SU-DHL-6 (cell line): ENCODE data around the gene PLEK2.

ENCODE experiments used
- CTCF ChIP-seq: fragments of 200-600 bp; sonication (generic); IDR thresholded peaks from one replicate; pipeline ENCODE4 v1.5.1; 2017; ENCODE audit warnings: antibody characterized with exemption, mild to moderate bottlenecking, low read length, moderate library complexity; ENCODE audit not compliant: insufficient read depth, poor library complexity, severe bottlenecking
- EZH2phosphoT487 ChIP-seq: fragments of 200-600 bp; sonication (generic), shearing (Covaris generic); conservative IDR thresholded peaks from 2 replicates; pipeline ENCODE4 v1.6.1; 2018; ENCODE audit warnings: mild to moderate bottlenecking, antibody characterized with exemption, low read length, moderate library complexity, mixed read lengths

GRCh38 chr14:67396381-67396970 lies 15.5 kb downstream of the PLEK2 start:
- TF ChIP-seq CTCF (no peak), EZH2phosphoT487 (no peak)
